Medulla oblongata (tissue), 1 donor: ENCODE data around the gene CDH23.

Experiments
- DNase-seq: peaks from one replicate; pipeline ENCODE4 v3.0.0-alpha.2; 2015; ENCODE audit errors: extremely low spot score

Gene CDH23

GRCh38 chr10:71603150-71603549, 206.4 kb downstream of the CDH23 start:
- DNase-seq = no peak

GRCh38 chr10:71603754-71604153, 207.0 kb downstream of the CDH23 start:
- no peak for DNase-seq

- no peak for DNase-seq
Observed at GRCh38 chr10:71604324-71605018, 207.8 kb downstream of the CDH23 start.

- no peak for DNase-seq
Observed at GRCh38 chr10:71605263-71605962, 208.7 kb downstream of the CDH23 start.

- no peak for DNase-seq
Observed at GRCh38 chr10:71606257-71607081, 209.7 kb downstream of the CDH23 start.

- DNase-seq = no peak
Observed at GRCh38 chr10:71607082-71607443, 210.3 kb downstream of the CDH23 start.

- peak; percentile 91 for DNase-seq
Observed at GRCh38 chr10:71608819-71609768, 212.4 kb downstream of the CDH23 start.

- no peak for DNase-seq
Observed at GRCh38 chr10:71610651-71611050, 213.9 kb downstream of the CDH23 start.

- peak; percentile 65 for DNase-seq
Observed at GRCh38 chr10:71611131-71611530, 214.4 kb downstream of the CDH23 start.

GRCh38 chr10:71611709-71612422, 215.1 kb downstream of the CDH23 start:
- DNase-seq = no peak

GRCh38 chr10:71613261-71613777, 216.6 kb downstream of the CDH23 start:
- DNase-seq = no peak

- no peak for DNase-seq
Observed at GRCh38 chr10:71613877-71614276, 217.2 kb downstream of the CDH23 start.

- DNase-seq = peak; percentile 37
Observed at GRCh38 chr10:71614946-71615345, 218.2 kb downstream of the CDH23 start.

- no peak for DNase-seq
Observed at GRCh38 chr10:71615538-71616329, 219.0 kb downstream of the CDH23 start.

GRCh38 chr10:71616817-71617654, 220.3 kb downstream of the CDH23 start:
- no peak for DNase-seq

- DNase-seq = no peak
Observed at GRCh38 chr10:71618176-71618575, 221.5 kb downstream of the CDH23 start.

GRCh38 chr10:71618598-71618997, 221.9 kb downstream of the CDH23 start:
- no peak for DNase-seq

- DNase-seq = no peak
Observed at GRCh38 chr10:71620642-71621041, 223.9 kb downstream of the CDH23 start.
